OCI-LY3 (cell line): ENCODE data around the gene CEP41.
"Not testable (repeated sequence)": the region's sequence is repeated elsewhere in the genome, so short reads cannot be mapped to it uniquely, and the experiment has no call there.

Source experiments
- H2AFZ ChIP-seq: fragments of 200-600, 300-600 bp; shearing (Covaris generic); 2 replicates; pipeline ENCODE4 v1.6.0; 2014; ENCODE audit warnings: antibody characterized with exemption, low read depth, low read length
- H3K27ac ChIP-seq: fragments of 200-600, 300-600 bp; sonication (generic); 2 replicates; pipeline ENCODE4 v1.5.1; 2014; ENCODE audit warnings: mild to moderate bottlenecking, low read length, moderate library complexity, mixed read lengths
- H3K27me3 ChIP-seq: fragments of 200-600, 300-600 bp; sonication (generic); 2 replicates; pipeline ENCODE4 v1.6.1; 2014; ENCODE audit warnings: low read depth, low read length, mixed read lengths
- H3K36me3 ChIP-seq: fragments of 200-600, 300-600 bp; sonication (generic); replicated peaks from 2 replicates; pipeline ENCODE3; 2014; ENCODE audit warnings: low read depth, low read length, mixed read lengths
- H3K4me1 ChIP-seq: fragments of 300-600, 200-600 bp; sonication (generic); 2 replicates; pipeline ENCODE4 v1.6.1; 2014; ENCODE audit warnings: low read length, mixed read lengths
- H3K4me2 ChIP-seq: fragments of 200-600, 300-600 bp; sonication (generic); 2 replicates; pipeline ENCODE4 v1.6.1; 2014; ENCODE audit warnings: low read length, mixed read lengths
- H3K4me3 ChIP-seq: fragments of 300-600, 200-600 bp; sonication (generic); 2 replicates; pipeline ENCODE4 v1.5.1; 2014; ENCODE audit warnings: antibody characterized with exemption, mild to moderate bottlenecking, low read length, moderate library complexity
- H3K79me2 ChIP-seq: fragments of 300-600, 200-600 bp; shearing (Covaris generic); 2 replicates; pipeline ENCODE4 v1.6.1; 2014; ENCODE audit warnings: mild to moderate bottlenecking, low read length, mixed read lengths
- H3K9ac ChIP-seq: fragments of 300-600, 200-600 bp; shearing (Covaris generic); 2 replicates; pipeline ENCODE4 v1.6.0; 2014; ENCODE audit warnings: mild to moderate bottlenecking, low read length, moderate library complexity
- H3K9me3 ChIP-seq: fragments of 200-600, 300-600 bp; shearing (Covaris generic); 2 replicates; pipeline ENCODE4 v1.6.1; 2014; ENCODE audit warnings: low read length, mixed read lengths; ENCODE audit not compliant: insufficient read depth
- H4K20me1 ChIP-seq: fragments of 200-600, 300-600 bp; sonication (generic); 2 replicates; pipeline ENCODE4 v1.6.1; 2016; ENCODE audit warnings: low read length, mixed read lengths; ENCODE audit not compliant: insufficient read depth
- CTCF ChIP-seq: fragments of 200-600, 300-600 bp; sonication (generic); IDR thresholded peaks from 2 replicates; pipeline ENCODE4 v1.5.1; 2014; ENCODE audit warnings: antibody characterized with exemption, low read length, low read depth
- EZH2phosphoT487 ChIP-seq: fragments of 200-600 bp; shearing (Covaris generic); IDR thresholded peaks from 2 replicates; pipeline ENCODE4 v1.6.1; 2018; ENCODE audit warnings: antibody characterized with exemption, mixed run types, low read depth

Gene CEP41

GRCh38 chr7:130379921-130380860 is 60.6 kb downstream of the CEP41 start, which contains the start of gene CPA1:
CPA1 (plus strand) TSS chr7:130380494; CDS start chr7:130380521, 27 bp downstream.
- Histone ChIP-seq H3K4me3 (no peak within 1 kb of the TSS), H3K27me3 (no peaks in the 10 kb centered on the region), H2AFZ (no peak within 1 kb of the TSS), H4K20me1 (no peaks in the 10 kb centered on the region), H3K36me3 (no peaks in the 10 kb centered on the region), H3K4me2 (no peak within 1 kb of the TSS), H3K9me3 (0 out of 2 replicates have a peak, but pooled peaks cover 3% of the 10 kb centered on the region), H3K4me1 (no peaks in the 10 kb centered on the region), H3K27ac (no peak within 1 kb of the TSS), H3K79me2 (no peaks in the 10 kb centered on the region), H3K9ac (no peak within 1 kb of the TSS)
- TF ChIP-seq EZH2phosphoT487, result no peak
- no peak for TF ChIP-seq CTCF

- H3K27ac ChIP-seq, result no peak overlapping the region
- TF ChIP-seq EZH2phosphoT487 (no peak), CTCF (no peak)
- no peaks in the 10 kb centered on the region for H4K20me1 ChIP-seq
- 0 out of 2 replicates have a peak, but pooled peaks cover 3% of the 10 kb centered on the region for H3K9me3 ChIP-seq
- no peak overlapping the region for H2AFZ ChIP-seq
- no peak overlapping the region for H3K4me3 ChIP-seq
- H3K79me2 ChIP-seq, result no peaks in the 10 kb centered on the region
- H3K4me1 ChIP-seq, result no peaks in the 10 kb centered on the region
- H3K27me3 ChIP-seq, result no peaks in the 10 kb centered on the region
- H3K36me3 ChIP-seq, result no peaks in the 10 kb centered on the region
- no peak overlapping the region for H3K9ac ChIP-seq
- no peak overlapping the region for H3K4me2 ChIP-seq
Observed at GRCh38 chr7:130379532-130379920, 61.3 kb downstream of the CEP41 start.

GRCh38 chr7:130379019-130379418 is 61.8 kb downstream of the CEP41 start:
- H3K79me2 ChIP-seq, result no peaks in the 10 kb centered on the region
- TF ChIP-seq EZH2phosphoT487, result no peak
- TF ChIP-seq CTCF, result no peak
- H3K4me1 ChIP-seq, result no peaks in the 10 kb centered on the region
- no peak overlapping the region for H3K27ac ChIP-seq
- H3K9me3 ChIP-seq, result 0 out of 2 replicates have a peak, but pooled peaks cover 3% of the 10 kb centered on the region
- H4K20me1 ChIP-seq, result no peaks in the 10 kb centered on the region
- no peak overlapping the region for H3K9ac ChIP-seq
- H2AFZ ChIP-seq, result no peak overlapping the region
- no peak overlapping the region for H3K4me3 ChIP-seq
- no peak overlapping the region for H3K4me2 ChIP-seq
- H3K27me3 ChIP-seq, result no peaks in the 10 kb centered on the region
- no peaks in the 10 kb centered on the region for H3K36me3 ChIP-seq

- no peaks in the 10 kb centered on the region for H3K36me3 ChIP-seq
- no peaks in the 10 kb centered on the region for H3K4me1 ChIP-seq
- H3K79me2 ChIP-seq, result no peaks in the 10 kb centered on the region
- no peak overlapping the region for H3K4me2 ChIP-seq
- TF ChIP-seq CTCF, result no peak
- no peak for TF ChIP-seq EZH2phosphoT487
- 0 out of 2 replicates have a peak, but pooled peaks cover 3% of the 10 kb centered on the region for H3K9me3 ChIP-seq
- H3K9ac ChIP-seq, result no peak overlapping the region
- H3K4me3 ChIP-seq, result no peak overlapping the region
- H3K27ac ChIP-seq, result no peak overlapping the region
- H4K20me1 ChIP-seq, result no peaks in the 10 kb centered on the region
- no peak overlapping the region for H2AFZ ChIP-seq
- no peaks in the 10 kb centered on the region for H3K27me3 ChIP-seq
Observed at GRCh38 chr7:130377178-130377577, 63.6 kb downstream of the CEP41 start.

GRCh38 chr7:130376461-130376860 is 64.4 kb downstream of the CEP41 start:
- not testable (repeated sequence) for H4K20me1 ChIP-seq, H3K36me3 ChIP-seq, H3K27me3 ChIP-seq, H3K4me3 ChIP-seq, H3K27ac ChIP-seq, H3K79me2 ChIP-seq, H3K9ac ChIP-seq, H2AFZ ChIP-seq, H3K4me2 ChIP-seq, H3K4me1 ChIP-seq, H3K9me3 ChIP-seq
